Fibroblast of mammary gland (primary cell): ENCODE measurements around the gene ABLIM1.
A peak's percentile ranks its signal among the peaks of the same experiment; 100 is the strongest.

Experiments
- DNase-seq: peaks from one replicate; pipeline ENCODE4 v3.0.0-alpha.2; 2010; ENCODE audit warnings: low read depth
- H3K4me3 ChIP-seq: 2 replicates; pipeline ENCODE4 v1.5.1; 2011; ENCODE audit warnings: low read depth, mild to moderate bottlenecking, low read length, moderate library complexity; ENCODE audit not compliant: control insufficient read depth
- TF ChIP-seq, protein P1 (sequence below): conservative IDR thresholded peaks from 2 replicates; pipeline ENCODE4 v1.5.1; 2011; ENCODE audit warnings: low read depth, low read length, inconsistent platforms; ENCODE audit not compliant: control insufficient read depth, insufficient read depth

ABLIM1 gene

DNA sequence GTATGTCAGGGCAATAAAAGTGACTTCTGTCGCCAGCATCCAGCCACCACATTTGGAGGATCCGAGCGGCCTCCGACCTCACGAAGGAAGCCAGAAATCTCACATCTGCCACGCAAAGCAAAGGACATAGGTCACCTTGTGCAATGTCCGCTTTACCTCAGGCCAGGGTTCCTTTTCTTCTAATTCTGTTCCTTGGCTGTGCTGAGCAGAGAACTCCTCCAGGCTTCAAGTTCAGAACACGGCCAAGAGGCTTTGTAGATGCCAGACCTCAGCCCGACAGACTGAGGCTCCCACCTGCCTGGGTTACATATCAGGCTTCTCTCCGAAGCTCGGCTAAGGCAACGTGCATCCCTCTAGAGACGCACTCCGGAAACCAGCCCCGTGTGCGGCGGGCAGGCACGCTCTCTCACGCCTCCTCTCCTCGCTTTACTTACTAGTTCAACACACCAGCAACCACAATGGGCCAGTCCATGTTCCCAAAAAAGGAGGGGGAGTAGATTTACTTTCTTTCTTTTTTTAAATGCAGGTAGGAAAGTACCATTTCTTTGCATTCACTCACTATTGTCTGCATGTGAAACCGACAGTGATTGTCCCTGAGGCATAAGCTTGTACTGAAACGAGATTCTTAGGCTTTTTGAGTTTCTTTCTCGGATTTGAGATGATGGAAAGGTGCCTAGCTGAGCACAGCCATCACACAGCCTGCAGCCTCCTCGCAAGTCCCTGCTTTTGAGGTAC lies 131.4 kb downstream of the ABLIM1 start:
- peak overlapping the region; percentile 26 for H3K4me3 ChIP-seq
- DNase-seq = peak; percentile 70
- TF ChIP-seq, protein P1, sequence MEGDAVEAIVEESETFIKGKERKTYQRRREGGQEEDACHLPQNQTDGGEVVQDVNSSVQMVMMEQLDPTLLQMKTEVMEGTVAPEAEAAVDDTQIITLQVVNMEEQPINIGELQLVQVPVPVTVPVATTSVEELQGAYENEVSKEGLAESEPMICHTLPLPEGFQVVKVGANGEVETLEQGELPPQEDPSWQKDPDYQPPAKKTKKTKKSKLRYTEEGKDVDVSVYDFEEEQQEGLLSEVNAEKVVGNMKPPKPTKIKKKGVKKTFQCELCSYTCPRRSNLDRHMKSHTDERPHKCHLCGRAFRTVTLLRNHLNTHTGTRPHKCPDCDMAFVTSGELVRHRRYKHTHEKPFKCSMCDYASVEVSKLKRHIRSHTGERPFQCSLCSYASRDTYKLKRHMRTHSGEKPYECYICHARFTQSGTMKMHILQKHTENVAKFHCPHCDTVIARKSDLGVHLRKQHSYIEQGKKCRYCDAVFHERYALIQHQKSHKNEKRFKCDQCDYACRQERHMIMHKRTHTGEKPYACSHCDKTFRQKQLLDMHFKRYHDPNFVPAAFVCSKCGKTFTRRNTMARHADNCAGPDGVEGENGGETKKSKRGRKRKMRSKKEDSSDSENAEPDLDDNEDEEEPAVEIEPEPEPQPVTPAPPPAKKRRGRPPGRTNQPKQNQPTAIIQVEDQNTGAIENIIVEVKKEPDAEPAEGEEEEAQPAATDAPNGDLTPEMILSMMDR = no peak

DNA sequence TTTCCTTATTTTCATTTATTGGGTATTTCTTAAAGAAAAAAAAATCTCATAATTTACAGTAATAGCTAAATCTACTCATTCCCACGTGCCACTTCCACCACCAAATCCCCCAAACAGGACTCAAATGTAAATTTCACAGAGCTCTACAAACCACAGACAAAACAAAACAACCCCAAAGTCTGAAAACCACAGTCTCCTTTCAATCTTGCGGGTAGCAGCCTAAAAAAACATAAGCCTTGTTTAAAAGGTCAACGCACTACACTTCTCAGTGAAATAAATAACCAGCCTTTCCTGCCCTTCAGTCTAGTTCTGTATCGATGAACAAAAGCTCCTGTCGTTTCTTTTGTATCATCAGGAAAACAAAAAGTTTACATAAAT lies 132.0 kb downstream of the ABLIM1 start:
- H3K4me3 ChIP-seq = no peak overlapping the region
- DNase-seq = peak; percentile 28
- TF ChIP-seq, protein P1 = no peak

DNA sequence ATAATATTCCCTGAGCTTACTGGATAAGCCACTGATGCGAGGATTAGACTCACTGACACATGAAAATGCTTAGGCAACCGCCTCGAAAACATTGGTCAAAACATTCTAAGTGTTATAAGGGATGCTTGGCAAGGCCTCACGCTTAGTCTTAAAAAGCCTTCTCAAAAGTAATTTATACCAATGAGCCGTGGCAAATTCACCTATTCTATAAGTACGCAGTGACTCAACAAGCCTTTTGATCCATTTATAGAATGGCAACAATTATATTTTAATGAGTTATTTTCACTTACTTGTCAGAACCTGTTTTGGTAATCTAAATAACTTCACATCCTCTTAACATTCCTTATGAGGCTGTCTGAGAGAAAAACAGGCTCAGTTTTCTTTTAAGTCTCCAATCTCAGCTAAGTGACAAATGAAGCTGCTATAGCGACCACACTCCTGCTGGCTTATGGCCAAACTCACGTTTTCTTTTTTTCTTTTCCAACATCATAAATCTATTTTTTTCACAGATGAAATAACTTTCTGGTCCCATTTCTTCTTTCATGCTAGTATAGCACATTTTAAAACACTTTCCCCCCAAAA lies 132.6 kb downstream of the ABLIM1 start:
- no peak overlapping the region for H3K4me3 ChIP-seq
- TF ChIP-seq, protein P1 = no peak
- peak; percentile 13 for DNase-seq

DNA sequence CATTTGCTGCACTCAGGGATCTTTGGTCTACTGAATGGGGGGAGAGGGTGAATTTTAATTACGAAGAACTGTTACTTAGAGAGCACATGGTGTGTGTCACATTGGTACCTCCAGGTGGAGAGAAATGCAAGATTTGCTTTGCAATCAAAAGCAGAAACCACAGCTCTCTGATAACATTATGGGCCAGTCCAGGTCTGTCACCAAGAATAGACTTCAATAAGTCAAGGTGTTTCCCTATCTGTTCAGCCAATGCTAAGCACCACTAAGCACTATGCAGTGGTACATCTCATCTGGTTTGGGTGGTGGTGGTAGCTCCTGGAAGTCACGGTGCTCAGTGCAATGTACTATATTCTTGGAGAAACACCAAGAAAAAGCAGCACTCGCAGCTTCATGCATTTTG lies 134.2 kb downstream of the ABLIM1 start:
- DNase-seq = no peak

DNA sequence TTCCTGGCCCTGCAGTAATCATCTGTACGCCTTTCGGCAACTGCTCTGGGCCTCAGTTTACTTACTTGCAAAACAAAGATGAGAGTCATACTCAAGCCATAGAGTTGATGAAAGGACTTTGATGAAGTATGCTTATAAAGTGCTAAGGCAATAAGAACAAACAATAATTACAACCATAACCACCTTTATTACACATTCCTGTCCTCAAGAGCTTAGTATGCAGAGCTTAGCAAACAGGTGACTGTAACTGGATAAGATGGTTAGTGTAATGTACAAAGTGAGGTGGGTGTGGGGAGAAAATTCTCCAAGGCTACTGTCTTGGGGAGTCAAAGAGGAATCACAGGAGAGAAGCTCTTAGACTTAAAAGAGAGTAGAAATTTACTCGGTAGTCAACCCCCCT lies 136.8 kb downstream of the ABLIM1 start:
- TF ChIP-seq, protein P1 = no peak
- no peak for DNase-seq
- no peak overlapping the region for H3K4me3 ChIP-seq

More for the DNA sequence above, 134.2 kb downstream of the ABLIM1 start:
- H3K4me3 ChIP-seq = no peak overlapping the region
- TF ChIP-seq, protein P1 = no peak

DNA sequence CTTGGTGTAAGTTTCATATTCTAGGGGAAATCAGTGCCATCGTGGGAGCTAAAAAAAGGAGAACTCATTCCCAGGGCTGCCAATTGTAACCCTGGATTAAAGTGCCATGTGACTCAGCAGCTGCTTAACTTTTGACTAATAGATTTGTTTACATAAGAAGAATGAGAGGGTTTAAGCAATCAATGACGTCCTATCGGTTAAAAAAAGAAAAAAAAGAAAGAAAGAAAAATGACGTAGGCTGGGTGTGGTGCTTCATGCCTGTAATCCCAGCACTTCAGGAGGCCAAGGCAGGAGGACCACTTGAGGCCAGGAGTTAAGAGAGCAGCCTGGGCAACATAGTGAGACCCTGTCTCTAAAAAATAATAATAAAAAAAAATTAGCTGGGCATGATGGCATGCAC lies 137.6 kb downstream of the ABLIM1 start:
- no peak overlapping the region for H3K4me3 ChIP-seq
- TF ChIP-seq, protein P1 = no peak
- DNase-seq = peak; percentile 95
